ENCODE data around the gene ATAD1. TPM values are rescaled to one million over a fixed set of nuclear protein-coding genes. Genes with fewer than 3 reads are reported as not detected.

ATAD1 gene
- total and polyA plus RNA-seq, 2 of the 8 experiments (the other 6 are each of a cell fraction or from before 2014, with no cell fraction given) = 8.9 to 35.3 TPM

GRCh38 chr10:87816898-87817608 lies 973 bp downstream of the ATAD1 start:
- no peaks in the 10 kb centered on the region for H4K20me1 ChIP-seq (replicated peaks in 1 of 2; ENCODE audit: control insufficient read depth in 1 of 2, insufficient read depth in 2 of 2, low read length in 2 of 2)
- ChIA-PET POLR2A (ENCODE audit: partially characterized antibody) (interaction anchor here (1.3 to 2.6 kb wide), 3 partner anchors 15 to 45 kb away, joined by 3 to 24 read pairs (median 3); partner anchors contain the start of genes KLLN and PTEN), CTCF (ENCODE audit: partially characterized antibody) (interaction anchor here (1.5 kb wide), 1 partner anchor 11 kb away, joined by 6 read pairs; no protein-coding TSS in a partner anchor)
- H3K23me2 ChIP-seq (ENCODE audit: low read depth, low read length) = peaks cover 8% of the 10 kb centered on the region
- WGBS, 2 experiments (ENCODE audit: extremely low coverage in 1 of 2, insufficient coverage in 1 of 2, insufficient read length in 1 of 2, insufficient replicate concordance in 2 of 2, low coverage in 1 of 2, low lambda C conversion rate in 2 of 2, missing lambda C conversion rate in 1 of 2) = 20% methylated on average over 10 of the region's 10 CpGs; no CpG with 5 or more reads in 1 of the 2 experiments
- no peak overlapping the region for H3K4ac ChIP-seq (replicated peaks; ENCODE audit: insufficient read length, low read depth, low read length)
- no peak overlapping the region; the same call in 1 of the 2 replicates for H2AFZ ChIP-seq (ENCODE audit: low read length)
- peak overlapping the region; percentile 83 for H3K27ac ChIP-seq (ENCODE audit: low read depth, low read length)
- no peak overlapping the region for H4K5ac ChIP-seq (ENCODE audit: insufficient read length, low read depth, low read length)
- H3K23ac ChIP-seq (ENCODE audit: insufficient read length) = no peak overlapping the region
- H3K4me3 ChIP-seq (ENCODE audit: extremely low read depth in 1 of 4, insufficient read depth in 2 of 4, low read depth in 3 of 4, low read length in 4 of 4) = peak overlapping the region; percentile 78 to 85 (median 82)
- H2BK12ac ChIP-seq (ENCODE audit: low read depth, low read length) = no peak overlapping the region
- H3K14ac ChIP-seq (ENCODE audit: insufficient read length) = no peak overlapping the region
- H3K27me3 ChIP-seq (replicated peaks in 1 of 4; ENCODE audit: control insufficient read depth in 3 of 4, extremely low read depth in 1 of 4, insufficient read depth in 3 of 4, low read length in 3 of 4) = no peaks in the 10 kb centered on the region
- H3K56ac ChIP-seq (replicated peaks; ENCODE audit: insufficient read length, low read depth, low read length) = peak overlapping the region; percentile 43
- H3K4me2 ChIP-seq (ENCODE audit: insufficient read depth in 1 of 2, low read depth in 2 of 2, low read length in 2 of 2) = peak overlapping the region; percentile 89 to 91
- peaks cover 10 to 53% of the 10 kb centered on the region in 2 experiments for H3K79me2 ChIP-seq (ENCODE audit: control insufficient read depth in 1 of 2, insufficient read depth in 2 of 2, low read length in 2 of 2)
- H4K91ac ChIP-seq (replicated peaks; ENCODE audit: insufficient read length, low read length) = no peak overlapping the region
- peak overlapping the region; percentile 74; the same call in 1 of the 2 replicates for H2BK5ac ChIP-seq (ENCODE audit: low read depth, low read length)
- H3K4me1 ChIP-seq (replicated peaks in 1 of 4; ENCODE audit: control insufficient read depth in 3 of 4, insufficient read depth in 4 of 4, low read length in 3 of 4) = peaks cover 0 to 3% (median 0%) of the 10 kb centered on the region in 4 experiments; a peak in 2 of 7 replicates
- no peaks in the 10 kb centered on the region for H3K9me3 ChIP-seq (ENCODE audit: insufficient read depth in 2 of 2, low read depth in 1 of 2, low read length in 1 of 2)
- H4K8ac ChIP-seq (ENCODE audit: extremely low read depth, insufficient read depth, low read length) = no peak overlapping the region
- FAIRE-seq = no peak
- no peaks in the 10 kb centered on the region for H3K79me1 ChIP-seq (ENCODE audit: low read depth, low read length)
- H3K36me3 ChIP-seq (ENCODE audit: control insufficient read depth in 2 of 4, insufficient read depth in 4 of 4, low read length in 3 of 4) = peaks cover 0 to 20% (median 2%) of the 10 kb centered on the region in 4 experiments; a peak in 2 of 8 replicates
- no peak overlapping the region for H2AK5ac ChIP-seq (ENCODE audit: low read depth, low read length)
- peak overlapping the region; percentile 78; the same call in 1 of the 2 replicates for H3K18ac ChIP-seq (ENCODE audit: extremely low read depth, low read length)
- no peak overlapping the region for H2BK120ac ChIP-seq (replicated peaks; ENCODE audit: low read depth, low read length)
- no peak for DNase-seq (ENCODE audit: low read depth in 1 of 2, low spot score in 2 of 2)
- H2BK20ac ChIP-seq (ENCODE audit: low read length) = no peak overlapping the region
- H2BK15ac ChIP-seq (ENCODE audit: low read length) = no peak overlapping the region
- peak overlapping the region in 3 of 4 experiments; percentile 80 to 94 (median 85); a peak in 4 of 7 replicates for H3K9ac ChIP-seq (replicated peaks in 1 of 4; ENCODE audit: extremely low read depth in 1 of 4, low read depth in 3 of 4, low read length in 3 of 4)
- TF ChIP-seq BACH1 (IDR thresholded peaks at IDR 0.05; ENCODE audit: low read length) (no peak), SUZ12 (IDR thresholded peaks at IDR 0.05; ENCODE audit: low read length) (no peak), SP4 (IDR thresholded peaks at IDR 0.05; ENCODE audit: low read length) (no peak), TBP (IDR thresholded peaks at IDR 0.05; ENCODE audit: low read depth, low read length) (no peak), HDAC6 (IDR thresholded peaks at IDR 0.05; ENCODE audit: low read depth, low read length) (no peak), SP2 (IDR thresholded peaks at IDR 0.05; ENCODE audit: low read length) (no peak), KDM5A (IDR thresholded peaks at IDR 0.05; ENCODE audit: low read length) (no peak), ASH2L (IDR thresholded peaks at IDR 0.05; ENCODE audit: low read length) (no peak), CBX8 (IDR thresholded peaks at IDR 0.05; ENCODE audit: borderline replicate concordance, low read depth, low read length) (no peak)

Data from H1 (cell line).